Measurements from ENCODE around the gene SSBP2.
"Not testable (repeated sequence)": the region's sequence is repeated elsewhere in the genome, so short reads cannot be mapped to it uniquely, and the experiment has no call there.

Gene SSBP2

DNA sequence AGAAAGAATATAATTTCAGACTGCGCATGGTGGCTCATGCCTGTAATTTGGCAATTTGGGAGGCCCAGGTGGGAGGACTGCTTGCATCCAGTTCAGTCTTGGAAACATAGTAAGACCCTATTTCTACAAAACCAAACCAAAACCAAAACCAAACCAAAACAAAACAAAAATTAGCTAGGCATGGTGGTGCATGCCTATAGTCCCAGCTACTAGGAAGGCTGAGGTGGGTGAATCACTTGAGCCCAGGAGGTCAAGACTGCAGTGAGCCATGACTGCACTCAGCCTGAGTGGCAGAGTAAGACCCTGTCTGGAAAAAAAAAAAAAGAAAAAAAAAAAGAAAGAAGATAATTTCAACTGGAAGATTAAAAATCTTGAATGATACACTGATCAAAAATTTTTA is 220.0 kb downstream of the SSBP2 start:
- Mint-ChIP-seq H3K27ac (no peak overlapping the region), H3K4me1 (ENCODE audit: low read depth) (peaks cover 18% of the 10 kb centered on the region), H3K36me3 (ENCODE audit: low read depth) (no peaks in the 10 kb centered on the region), H3K27me3 (no peaks in the 10 kb centered on the region), H3K4me3 (no peak overlapping the region), H3K9me3 (no peaks in the 10 kb centered on the region)
- intact Hi-C loops (cut with micrococcal nuclease), result no loop called here

DNA sequence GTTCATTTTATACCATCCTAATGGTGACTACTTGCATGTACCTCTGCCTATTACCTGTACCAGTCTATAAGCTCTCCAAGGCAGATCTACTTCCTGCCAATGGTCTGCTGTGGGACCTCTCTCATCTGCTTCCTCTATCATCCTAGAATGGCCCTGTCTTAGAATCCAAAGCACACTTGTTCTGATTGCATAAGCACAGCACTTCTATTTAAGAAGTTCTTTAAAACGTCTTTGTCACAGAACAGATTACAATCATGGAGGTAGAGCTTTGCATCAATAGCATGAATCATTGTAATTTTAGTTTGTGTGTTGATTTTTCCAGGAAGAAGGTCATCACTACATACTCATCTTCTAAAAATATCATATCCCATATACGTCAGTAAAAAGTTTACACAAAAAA is 225.2 kb downstream of the SSBP2 start:
- intact Hi-C loops (cut with micrococcal nuclease), result no loop called here
- Mint-ChIP-seq H3K27me3 (no peaks in the 10 kb centered on the region), H3K9me3 (no peaks in the 10 kb centered on the region), H3K4me3 (no peak overlapping the region), H3K4me1 (ENCODE audit: low read depth) (peaks cover 11% of the 10 kb centered on the region), H3K36me3 (ENCODE audit: low read depth) (no peaks in the 10 kb centered on the region), H3K27ac (no peak overlapping the region)

DNA sequence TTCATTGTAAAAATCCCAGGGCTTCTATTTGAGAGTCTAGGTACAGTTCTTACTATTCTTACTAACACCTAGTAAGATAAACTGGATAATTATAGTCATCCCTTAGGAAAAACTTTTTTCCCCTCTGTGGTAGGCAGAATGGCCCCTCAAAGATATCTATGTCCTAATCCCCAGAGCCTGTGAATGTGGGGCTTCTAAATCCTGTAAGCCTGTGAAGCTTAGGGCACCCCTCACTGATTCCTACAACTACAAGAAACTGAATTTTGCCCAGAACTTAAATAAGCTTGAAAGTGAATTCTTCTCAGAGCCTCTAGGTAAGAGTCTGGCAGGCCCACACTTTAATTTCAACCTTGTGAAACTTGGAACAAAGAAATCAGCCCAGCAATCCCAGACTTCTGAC is 226.9 kb downstream of the SSBP2 start:
- intact Hi-C loops (cut with micrococcal nuclease), result no loop called here
- H3K27ac Mint-ChIP-seq, result no peak overlapping the region

DNA sequence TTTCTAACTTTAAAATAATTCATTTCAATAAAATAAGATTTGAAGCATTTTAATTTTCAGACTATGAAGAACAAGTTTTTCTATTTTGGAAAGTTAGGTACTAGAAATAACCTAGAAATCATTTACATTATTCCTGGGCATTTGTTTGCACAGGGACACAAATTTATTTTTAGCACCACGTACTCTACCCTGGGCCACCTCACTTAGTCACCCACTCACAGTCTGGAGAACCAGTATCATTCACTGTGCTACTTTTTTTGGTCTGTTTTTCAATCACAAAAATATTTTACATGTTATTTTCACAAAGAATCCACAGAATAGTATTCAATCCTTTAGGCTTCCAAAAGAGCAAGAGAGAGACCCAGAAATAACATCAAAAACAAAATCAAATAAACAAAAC is 228.3 kb downstream of the SSBP2 start:
- Mint-ChIP-seq H3K9me3 (no peaks in the 10 kb centered on the region), H3K36me3 (ENCODE audit: low read depth) (no peaks in the 10 kb centered on the region), H3K27me3 (no peaks in the 10 kb centered on the region), H3K4me3 (no peak overlapping the region), H3K4me1 (ENCODE audit: low read depth) (peaks cover 6% of the 10 kb centered on the region), H3K27ac (no peak overlapping the region)
- intact Hi-C loops (cut with micrococcal nuclease), result no loop called here

More for the DNA sequence above, 226.9 kb downstream of the SSBP2 start:
- no peaks in the 10 kb centered on the region for H3K9me3 Mint-ChIP-seq
- H3K27me3 Mint-ChIP-seq, result no peaks in the 10 kb centered on the region
- no peaks in the 10 kb centered on the region for H3K36me3 Mint-ChIP-seq (ENCODE audit: low read depth)
- H3K4me3 Mint-ChIP-seq, result no peak overlapping the region
- peaks cover 6% of the 10 kb centered on the region for H3K4me1 Mint-ChIP-seq (ENCODE audit: low read depth)

DNA sequence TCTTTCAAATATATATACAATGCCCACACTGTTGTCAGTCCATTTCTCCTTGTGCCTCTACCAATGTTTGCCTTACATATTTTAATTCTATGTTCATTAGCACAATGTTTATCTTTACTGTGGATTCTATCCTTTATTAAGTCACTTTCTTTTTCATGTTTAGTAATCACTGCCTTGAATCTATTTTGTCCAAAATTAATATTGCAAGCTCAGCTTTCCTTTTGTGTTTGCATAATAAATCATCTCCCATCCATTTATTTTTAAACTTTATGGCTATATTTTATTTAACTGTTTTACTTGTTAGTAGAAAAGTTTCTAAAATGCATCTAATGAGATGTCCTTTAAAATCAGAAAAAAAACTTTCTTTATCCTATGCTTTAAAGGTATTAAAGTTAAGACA is 230.1 kb downstream of the SSBP2 start:
- Mint-ChIP-seq H3K27ac (no peak overlapping the region), H3K36me3 (ENCODE audit: low read depth) (no peaks in the 10 kb centered on the region), H3K27me3 (no peaks in the 10 kb centered on the region), H3K4me3 (no peak overlapping the region), H3K4me1 (ENCODE audit: low read depth) (peaks cover 5% of the 10 kb centered on the region), H3K9me3 (no peaks in the 10 kb centered on the region)
- intact Hi-C loops (cut with micrococcal nuclease), result no loop called here

DNA sequence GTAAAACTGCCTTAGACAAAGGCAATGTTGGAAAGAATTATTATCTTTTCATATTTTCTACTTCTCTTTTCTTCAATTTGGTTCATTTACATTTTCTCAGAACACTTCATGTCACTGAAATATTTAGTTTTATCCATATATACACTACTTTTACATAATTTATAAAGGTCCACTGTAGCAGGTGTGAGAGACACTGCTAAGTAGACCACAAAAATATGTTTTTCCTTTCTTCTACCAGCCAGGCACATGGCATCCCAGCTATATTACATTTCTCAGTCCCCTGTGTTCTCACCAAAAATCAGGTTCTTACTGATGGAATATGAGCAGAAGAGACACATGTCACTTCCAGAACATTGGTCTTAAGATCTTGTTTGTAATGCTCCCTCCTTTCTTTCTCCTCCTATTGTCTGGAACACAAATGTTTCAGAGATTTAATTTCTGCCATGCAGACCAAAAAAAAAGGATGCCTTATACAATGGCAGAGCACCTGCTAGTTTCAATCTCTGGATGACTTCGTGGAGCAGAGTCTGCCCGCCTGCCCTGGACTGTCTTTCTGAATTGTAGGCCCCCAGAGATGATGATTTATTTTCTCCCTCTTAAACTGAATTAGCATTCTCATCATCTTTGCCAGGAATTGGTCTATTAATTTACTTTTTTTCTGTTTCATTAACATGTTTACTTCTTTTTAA is 231.5 kb downstream of the SSBP2 start:
- no peaks in the 10 kb centered on the region for H3K36me3 Mint-ChIP-seq (ENCODE audit: low read depth)

DNA sequence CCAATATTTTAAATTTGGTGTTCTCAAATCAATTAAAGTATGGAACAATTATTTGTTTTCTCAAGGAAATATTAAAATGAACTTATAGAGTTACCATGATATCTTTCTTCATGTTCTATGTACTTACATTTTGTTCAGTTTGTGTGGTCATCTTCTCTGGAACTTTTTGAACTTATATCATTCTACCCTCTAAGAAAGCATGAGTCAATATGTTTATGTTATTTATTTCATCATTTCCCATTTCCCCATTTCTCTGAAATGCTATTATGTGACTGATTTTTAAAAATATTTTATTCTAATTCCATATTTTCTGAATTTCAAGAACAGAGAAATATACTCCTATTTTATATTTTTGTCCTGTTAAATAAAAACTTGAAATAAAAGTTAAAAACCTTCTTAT is 233.4 kb downstream of the SSBP2 start:
- H3K27me3 Mint-ChIP-seq, result no peaks in the 10 kb centered on the region
- no peak overlapping the region for H3K27ac Mint-ChIP-seq
- H3K4me1 Mint-ChIP-seq (ENCODE audit: low read depth), result no peaks in the 10 kb centered on the region
- no peak overlapping the region for H3K4me3 Mint-ChIP-seq
- H3K9me3 Mint-ChIP-seq, result no peaks in the 10 kb centered on the region
- H3K36me3 Mint-ChIP-seq (ENCODE audit: low read depth), result no peaks in the 10 kb centered on the region
- intact Hi-C loops (cut with micrococcal nuclease), result loop anchor here (5.0 kb wide), 1 partner anchor 710 kb away; no protein-coding TSS in a partner anchor

More for the DNA sequence above, 231.5 kb downstream of the SSBP2 start:
- no peaks in the 10 kb centered on the region for H3K9me3 Mint-ChIP-seq
- intact Hi-C loops (cut with micrococcal nuclease), result loop anchor here (5.0 kb wide), 1 partner anchor 708 kb away; no protein-coding TSS in a partner anchor
- H3K4me1 Mint-ChIP-seq (ENCODE audit: low read depth), result no peaks in the 10 kb centered on the region
- no peak overlapping the region for H3K27ac Mint-ChIP-seq
- H3K4me3 Mint-ChIP-seq, result no peak overlapping the region
- no peaks in the 10 kb centered on the region for H3K27me3 Mint-ChIP-seq

DNA sequence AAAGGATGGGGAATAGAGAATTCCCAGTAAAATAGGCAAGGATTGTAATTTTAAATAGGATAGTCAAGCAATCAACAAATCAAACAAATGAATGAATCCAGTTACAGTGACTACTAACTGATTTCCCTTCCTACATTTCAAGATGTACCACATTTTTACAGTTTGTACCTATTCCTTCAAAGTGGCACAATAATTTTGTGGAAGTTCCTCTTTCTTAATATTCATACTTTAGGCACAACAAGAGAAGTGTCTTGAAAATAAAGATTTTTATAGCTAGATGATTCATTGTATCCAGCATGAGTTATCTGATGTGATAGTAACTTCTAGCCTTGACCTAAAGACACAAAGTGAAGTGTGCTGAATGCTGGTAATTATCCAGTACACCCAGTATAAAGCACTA is 234.8 kb downstream of the SSBP2 start:
- intact Hi-C loops (cut with micrococcal nuclease), result loop anchor here (5.0 kb wide), 1 partner anchor 711 kb away; no protein-coding TSS in a partner anchor
- Mint-ChIP-seq H3K36me3 (ENCODE audit: low read depth) (no peaks in the 10 kb centered on the region), H3K9me3 (no peaks in the 10 kb centered on the region), H3K27me3 (no peaks in the 10 kb centered on the region), H3K4me3 (no peak overlapping the region), H3K27ac (no peak overlapping the region), H3K4me1 (ENCODE audit: low read depth) (no peaks in the 10 kb centered on the region)

DNA sequence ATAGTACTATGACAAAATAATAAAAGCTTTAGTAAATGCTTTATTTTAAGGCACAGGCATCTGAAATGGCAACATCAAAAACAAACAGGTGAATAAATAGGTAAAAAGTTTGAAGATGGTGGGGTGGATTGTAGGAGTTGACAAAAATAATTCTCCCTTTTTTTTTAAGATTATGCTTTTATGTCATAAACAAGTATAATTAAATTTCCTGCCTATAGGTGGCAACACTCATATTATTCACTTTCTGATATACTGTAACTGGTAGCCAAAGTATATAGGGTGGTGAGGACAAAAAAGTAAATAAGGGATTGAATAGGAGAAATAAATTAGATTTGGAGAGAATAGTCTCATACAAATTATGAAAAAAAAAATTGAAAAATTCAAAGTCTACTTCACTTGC is 236.9 kb downstream of the SSBP2 start:
- Mint-ChIP-seq H3K27me3 (no peaks in the 10 kb centered on the region), H3K4me3 (no peak overlapping the region), H3K4me1 (ENCODE audit: low read depth) (no peaks in the 10 kb centered on the region), H3K27ac (no peak overlapping the region), H3K9me3 (no peaks in the 10 kb centered on the region), H3K36me3 (ENCODE audit: low read depth) (no peaks in the 10 kb centered on the region)
- intact Hi-C loops (cut with micrococcal nuclease), result loop anchor here (5.0 kb wide), 1 partner anchor 648 kb away; no protein-coding TSS in a partner anchor

DNA sequence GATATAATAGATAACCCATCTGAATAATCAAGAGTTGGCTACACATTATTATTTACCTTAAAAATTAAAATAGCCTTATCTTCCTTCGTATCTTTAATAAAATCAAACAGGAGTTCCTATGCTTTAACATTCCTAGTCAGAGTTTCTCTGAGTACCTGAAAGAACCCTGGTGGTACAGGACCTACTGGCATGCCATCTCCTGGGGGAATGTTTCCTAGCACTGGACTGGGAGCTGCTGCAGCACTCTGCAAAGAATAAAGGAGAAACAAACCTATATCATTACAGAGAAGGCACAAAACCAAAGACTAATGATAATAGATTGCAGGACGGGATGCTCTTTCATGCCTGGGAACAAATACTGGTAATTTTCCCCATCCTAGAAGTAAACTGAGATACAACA is 237.4 kb downstream of the SSBP2 start:
- no peaks in the 10 kb centered on the region for H3K4me1 Mint-ChIP-seq (ENCODE audit: low read depth)
- no peak overlapping the region for H3K27ac Mint-ChIP-seq
- H3K27me3 Mint-ChIP-seq, result no peaks in the 10 kb centered on the region
- no peaks in the 10 kb centered on the region for H3K36me3 Mint-ChIP-seq (ENCODE audit: low read depth)
- intact Hi-C loops (cut with micrococcal nuclease), result loop anchor here (5.0 kb wide), 1 partner anchor 649 kb away; no protein-coding TSS in a partner anchor
- no peaks in the 10 kb centered on the region for H3K9me3 Mint-ChIP-seq
- no peak overlapping the region for H3K4me3 Mint-ChIP-seq

DNA sequence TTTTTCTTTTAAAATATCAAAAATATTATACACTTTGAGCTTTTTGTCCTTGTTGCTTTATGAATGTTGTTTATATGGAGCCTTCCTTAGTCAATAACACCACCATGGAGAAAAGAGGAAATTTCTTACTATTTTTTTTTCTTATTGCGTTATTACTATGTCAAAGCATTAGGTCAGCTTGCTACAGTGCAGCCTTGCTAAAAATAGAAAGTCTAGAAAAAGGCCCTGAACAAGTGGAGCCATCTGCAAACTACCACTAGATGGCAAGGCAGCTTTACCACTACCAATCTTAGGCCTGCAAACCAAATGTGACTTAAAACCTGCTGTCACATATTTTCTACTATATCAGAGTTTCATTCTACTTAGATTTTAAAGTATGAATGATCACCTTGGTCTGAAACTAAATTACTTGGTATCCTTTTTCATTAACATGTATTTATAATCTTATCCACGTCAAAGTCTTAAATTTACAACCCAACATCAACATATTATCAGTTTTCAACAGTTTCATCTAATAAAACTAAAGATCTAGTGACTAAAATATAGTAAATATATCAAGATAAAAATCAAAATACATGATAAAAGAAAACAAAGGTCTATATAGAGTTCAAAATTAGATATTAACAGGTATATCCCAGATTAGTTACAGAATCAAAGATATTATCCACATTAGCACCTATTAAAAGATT is 243.9 kb downstream of the SSBP2 start:
- Mint-ChIP-seq H3K27me3 (no peaks in the 10 kb centered on the region), H3K4me3 (no peak overlapping the region), H3K36me3 (ENCODE audit: low read depth) (peaks cover 8% of the 10 kb centered on the region)

DNA sequence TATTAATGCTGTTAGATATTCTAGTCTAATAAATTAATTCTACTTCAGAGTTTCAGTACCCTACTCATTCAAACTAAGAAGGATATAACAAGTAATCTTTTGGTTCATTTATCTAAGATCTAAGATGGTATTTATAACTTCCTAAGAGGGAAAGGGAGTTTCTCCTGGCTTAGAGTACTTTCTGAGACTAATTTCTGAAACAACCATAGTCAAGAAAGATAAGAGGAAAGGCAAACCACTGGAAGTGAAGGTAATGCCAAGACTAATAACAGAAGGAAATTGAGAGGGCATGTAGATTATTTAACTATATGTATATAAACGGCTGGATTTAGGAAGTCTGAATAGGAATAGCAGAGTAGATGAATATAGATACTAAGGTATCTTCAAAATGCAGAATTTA is 244.5 kb downstream of the SSBP2 start:
- Mint-ChIP-seq H3K27ac (no peak overlapping the region), H3K27me3 (no peaks in the 10 kb centered on the region), H3K4me1 (ENCODE audit: low read depth) (peaks cover 5% of the 10 kb centered on the region), H3K36me3 (ENCODE audit: low read depth) (peaks cover 12% of the 10 kb centered on the region), H3K9me3 (peaks cover 12% of the 10 kb centered on the region), H3K4me3 (no peak overlapping the region)
- intact Hi-C loops (cut with micrococcal nuclease), result loop anchor here (5.0 kb wide), 4 partner anchors 79 to 466 kb away; partner anchors contain the start of gene ATG10

More for the DNA sequence above, 243.9 kb downstream of the SSBP2 start:
- H3K9me3 Mint-ChIP-seq, result peaks cover 7% of the 10 kb centered on the region
- intact Hi-C loops (cut with micrococcal nuclease), result loop anchor here (1.0 to 5.0 kb wide), 5 partner anchors 80 to 465 kb away; partner anchors contain the start of genes ATG10 and SSBP2
- no peak overlapping the region for H3K27ac Mint-ChIP-seq
- H3K4me1 Mint-ChIP-seq (ENCODE audit: low read depth), result peaks cover 1% of the 10 kb centered on the region

DNA sequence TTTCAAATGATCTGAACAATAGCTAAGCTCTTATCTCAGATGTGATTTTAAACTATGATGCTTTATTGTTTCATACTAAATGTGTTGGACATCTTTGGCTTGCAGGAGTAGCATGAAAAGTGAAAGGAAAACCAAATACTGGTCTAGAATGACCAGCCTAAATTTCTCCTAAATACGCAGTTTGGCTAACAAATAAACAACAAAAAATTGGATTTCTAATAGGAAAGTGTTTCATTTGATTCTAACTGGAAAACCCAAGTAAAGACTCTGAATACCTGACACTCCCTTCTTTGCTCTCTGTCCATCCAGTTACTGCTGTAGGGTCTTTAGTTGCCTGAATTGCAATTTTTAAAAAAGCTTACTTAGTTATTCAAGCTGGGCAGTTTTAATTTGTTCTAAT is 245.2 kb downstream of the SSBP2 start:
- H3K36me3 Mint-ChIP-seq (ENCODE audit: low read depth), result peaks cover 12% of the 10 kb centered on the region
- peaks cover 12% of the 10 kb centered on the region for H3K9me3 Mint-ChIP-seq
- intact Hi-C loops (cut with micrococcal nuclease), result loop anchor here (5.0 kb wide), 4 partner anchors 78 to 467 kb away; partner anchors contain the start of gene ATG10
- H3K27me3 Mint-ChIP-seq, result no peaks in the 10 kb centered on the region
- no peak overlapping the region for H3K4me3 Mint-ChIP-seq
- H3K4me1 Mint-ChIP-seq (ENCODE audit: low read depth), result peaks cover 5% of the 10 kb centered on the region
- no peak overlapping the region for H3K27ac Mint-ChIP-seq

DNA sequence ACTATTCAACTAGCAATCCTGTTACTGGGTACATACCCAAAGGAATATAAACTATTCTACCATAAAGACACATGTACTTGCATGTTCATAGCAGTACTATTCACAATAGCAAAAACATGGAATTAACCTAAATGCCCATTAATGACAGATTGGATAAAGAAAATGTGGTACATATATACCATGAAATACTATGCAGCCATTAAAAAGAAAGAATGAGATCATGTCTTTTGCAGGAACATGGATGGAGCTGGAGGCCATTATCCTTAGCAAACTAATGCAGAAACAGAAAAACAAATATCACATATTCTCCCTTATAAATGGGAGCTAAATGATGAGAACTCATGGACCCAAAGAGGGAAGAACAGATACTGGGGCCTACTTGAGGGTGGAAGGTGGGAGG is 247.3 kb downstream of the SSBP2 start:
- H3K27me3 Mint-ChIP-seq; H3K27ac Mint-ChIP-seq; intact Hi-C loops (cut with micrococcal nuclease); H3K4me3 Mint-ChIP-seq; H3K4me1 Mint-ChIP-seq (ENCODE audit: low read depth): not testable (repeated sequence)
- Mint-ChIP-seq H3K9me3 (peaks cover 12% of the 10 kb centered on the region), H3K36me3 (ENCODE audit: low read depth) (peaks cover 12% of the 10 kb centered on the region)
